AG04450 (cell line): ENCODE results near the gene GP9. TPM values are rescaled to one million over a fixed set of nuclear protein-coding genes. Genes with fewer than 3 reads are reported as not detected.

Experiments
- CTCF ChIA-PET: fragments of 300-600, 350-600 bp; formaldehyde crosslinking; extraction: SDS; loops from one replicate; lab custom pipeline; 2022; ENCODE audit warnings: antibody characterized with exemption, inconsistent platforms; lab: Charles Lee
- POLR2A ChIA-PET: fragments of 350-600 bp; formaldehyde crosslinking; extraction: SDS; loops from one replicate; lab custom pipeline; 2021; ENCODE audit warnings: antibody characterized with exemption, inconsistent platforms; lab: Yijun Ruan, JAX
- DNase-seq: peaks from one replicate; pipeline ENCODE4 v3.0.0-alpha.2; 2011; ENCODE audit warnings: low read depth, low spot score
- H3K27ac ChIP-seq: one replicate; pipeline ENCODE4 v1.5.1; 2012; ENCODE audit warnings: low read depth, low read length, control low read depth
- H3K27me3 ChIP-seq: one replicate; pipeline ENCODE4 v1.6.0; 2012; ENCODE audit warnings: low read length; ENCODE audit not compliant: control insufficient read depth, insufficient read depth
- H3K4me3 ChIP-seq: 2 replicates; pipeline ENCODE4 v1.5.1; 2011; ENCODE audit warnings: mild to moderate bottlenecking, low read depth, low read length, control low read depth
- H3K9me3 ChIP-seq: 2 replicates; pipeline ENCODE4 v1.5.1; 2012; ENCODE audit warnings: low read length; ENCODE audit not compliant: control insufficient read depth, insufficient read depth
- polyA plus RNA-seq: library from polyadenylated mRNA; depleted of rRNA; stranded (reverse); fragments of >200 nt; gene quantifications from 2 replicates; pipeline ENCODE4 v1.2.3, GENCODE V29; 2011
- TF ChIP-seq, protein P1 (sequence below): IDR thresholded peaks from 2 replicates; pipeline ENCODE4 v1.5.1; 2011; ENCODE audit warnings: low read depth, low read length, control low read depth, inconsistent platforms

GP9 gene
- polyA plus RNA-seq, 1 experiment = not detected

DNA sequence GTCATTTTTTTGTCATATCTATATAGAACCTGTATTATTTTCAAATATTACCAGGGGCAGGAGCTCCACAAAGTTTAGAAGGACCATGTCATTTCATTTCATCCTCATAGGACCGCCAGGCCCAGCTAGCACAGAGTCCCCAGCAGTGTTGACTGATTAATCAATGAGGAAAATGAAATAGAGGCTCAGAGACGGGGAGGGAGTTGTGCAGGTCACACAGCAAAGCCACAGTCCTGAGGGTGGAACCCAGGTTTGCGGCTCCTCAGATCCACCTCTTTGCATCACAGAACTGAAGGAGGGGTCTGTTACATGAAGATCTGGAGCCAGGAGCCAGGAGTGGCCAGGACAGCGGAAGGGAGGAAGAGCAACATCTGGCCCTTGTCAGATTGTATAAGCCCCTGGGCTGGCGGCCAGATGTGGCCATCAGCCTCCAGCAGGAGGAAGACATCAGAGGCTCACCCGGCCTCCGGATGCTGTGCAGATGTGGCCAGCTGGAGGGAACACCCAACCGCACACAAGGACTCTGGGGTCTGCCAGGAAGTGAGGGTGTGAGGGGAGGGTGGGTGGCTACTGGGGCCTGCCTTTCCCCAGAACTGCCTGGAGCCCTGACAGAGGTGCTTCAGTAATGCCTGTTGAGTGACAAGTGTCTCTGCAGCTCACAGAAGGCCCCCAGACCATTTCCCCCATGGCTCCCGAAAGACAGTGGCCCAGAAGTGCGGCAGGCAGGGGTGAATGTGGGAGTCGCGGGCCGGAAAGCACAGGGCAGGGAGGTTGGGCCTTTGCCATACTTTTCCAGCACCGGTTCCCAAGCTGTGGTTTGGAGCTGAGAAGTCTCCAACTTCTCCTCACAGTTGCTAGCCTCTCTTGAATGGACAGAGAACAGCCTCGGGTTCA lies 38.2 kb upstream of the GP9 start:
- DNase-seq = peak; percentile 53
- H3K27ac ChIP-seq = no peak overlapping the region
- peaks cover 12% of the 10 kb centered on the region for H3K9me3 ChIP-seq
- CTCF ChIA-PET = interaction anchor here (0.6 to 2.4 kb wide), 4 partner anchors 30 to 137 kb away, joined by 3 to 19 read pairs (median 8); no protein-coding TSS in a partner anchor
- H3K27me3 ChIP-seq = peaks cover 30% of the 10 kb centered on the region
- TF ChIP-seq, protein P1, sequence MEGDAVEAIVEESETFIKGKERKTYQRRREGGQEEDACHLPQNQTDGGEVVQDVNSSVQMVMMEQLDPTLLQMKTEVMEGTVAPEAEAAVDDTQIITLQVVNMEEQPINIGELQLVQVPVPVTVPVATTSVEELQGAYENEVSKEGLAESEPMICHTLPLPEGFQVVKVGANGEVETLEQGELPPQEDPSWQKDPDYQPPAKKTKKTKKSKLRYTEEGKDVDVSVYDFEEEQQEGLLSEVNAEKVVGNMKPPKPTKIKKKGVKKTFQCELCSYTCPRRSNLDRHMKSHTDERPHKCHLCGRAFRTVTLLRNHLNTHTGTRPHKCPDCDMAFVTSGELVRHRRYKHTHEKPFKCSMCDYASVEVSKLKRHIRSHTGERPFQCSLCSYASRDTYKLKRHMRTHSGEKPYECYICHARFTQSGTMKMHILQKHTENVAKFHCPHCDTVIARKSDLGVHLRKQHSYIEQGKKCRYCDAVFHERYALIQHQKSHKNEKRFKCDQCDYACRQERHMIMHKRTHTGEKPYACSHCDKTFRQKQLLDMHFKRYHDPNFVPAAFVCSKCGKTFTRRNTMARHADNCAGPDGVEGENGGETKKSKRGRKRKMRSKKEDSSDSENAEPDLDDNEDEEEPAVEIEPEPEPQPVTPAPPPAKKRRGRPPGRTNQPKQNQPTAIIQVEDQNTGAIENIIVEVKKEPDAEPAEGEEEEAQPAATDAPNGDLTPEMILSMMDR = no peak
- no peak overlapping the region for H3K4me3 ChIP-seq
- POLR2A ChIA-PET = interaction anchor here (0.7 kb wide), 1 partner anchor 241 kb away, joined by 3 read pairs; no protein-coding TSS in a partner anchor

GRCh38 chr3:129023008-129023358 lies 37.6 kb upstream of the GP9 start:
- TF ChIP-seq, protein P1 = no peak
- ChIA-PET CTCF (interaction anchor here (0.7 to 2.4 kb wide), 3 partner anchors 30 to 52 kb away, joined by 6 to 19 read pairs (median 9); no protein-coding TSS in a partner anchor), POLR2A (interaction anchor here (0.7 kb wide), 1 partner anchor 242 kb away, joined by 3 read pairs; no protein-coding TSS in a partner anchor)
- H3K27ac ChIP-seq = no peak overlapping the region
- H3K4me3 ChIP-seq = no peak overlapping the region
- H3K27me3 ChIP-seq = peaks cover 30% of the 10 kb centered on the region
- no peak for DNase-seq
- H3K9me3 ChIP-seq = peaks cover 14% of the 10 kb centered on the region

- Histone ChIP-seq H3K4me3 (no peak overlapping the region), H3K9me3 (peaks cover 14% of the 10 kb centered on the region), H3K27me3 (peaks cover 30% of the 10 kb centered on the region), H3K27ac (no peak overlapping the region)
- ChIA-PET CTCF (interaction anchor here (0.7 kb wide), 1 partner anchor 54 kb away, joined by 6 read pairs; no protein-coding TSS in a partner anchor), POLR2A (no interaction called here)
- TF ChIP-seq, protein P1 = peak; percentile 38
- DNase-seq = no peak
Measured at GRCh38 chr3:129023909-129024308, 36.7 kb upstream of the GP9 start.

- POLR2A ChIA-PET = no interaction called here
- Histone ChIP-seq H3K27me3 (peaks cover 33% of the 10 kb centered on the region), H3K9me3 (peaks cover 14% of the 10 kb centered on the region), H3K4me3 (no peak overlapping the region), H3K27ac (no peak overlapping the region)
- DNase-seq = no peak
- TF ChIP-seq, protein P1 = no peak
- CTCF ChIA-PET = interaction anchor here (0.6 to 3.0 kb wide), 3 partner anchors 9 to 55 kb away, joined by 3 to 16 read pairs (median 3); no protein-coding TSS in a partner anchor
Measured at GRCh38 chr3:129025108-129025507, 35.5 kb upstream of the GP9 start.
